ENCODE measurements around the gene HDAC3.

The HDAC3 gene

DNA sequence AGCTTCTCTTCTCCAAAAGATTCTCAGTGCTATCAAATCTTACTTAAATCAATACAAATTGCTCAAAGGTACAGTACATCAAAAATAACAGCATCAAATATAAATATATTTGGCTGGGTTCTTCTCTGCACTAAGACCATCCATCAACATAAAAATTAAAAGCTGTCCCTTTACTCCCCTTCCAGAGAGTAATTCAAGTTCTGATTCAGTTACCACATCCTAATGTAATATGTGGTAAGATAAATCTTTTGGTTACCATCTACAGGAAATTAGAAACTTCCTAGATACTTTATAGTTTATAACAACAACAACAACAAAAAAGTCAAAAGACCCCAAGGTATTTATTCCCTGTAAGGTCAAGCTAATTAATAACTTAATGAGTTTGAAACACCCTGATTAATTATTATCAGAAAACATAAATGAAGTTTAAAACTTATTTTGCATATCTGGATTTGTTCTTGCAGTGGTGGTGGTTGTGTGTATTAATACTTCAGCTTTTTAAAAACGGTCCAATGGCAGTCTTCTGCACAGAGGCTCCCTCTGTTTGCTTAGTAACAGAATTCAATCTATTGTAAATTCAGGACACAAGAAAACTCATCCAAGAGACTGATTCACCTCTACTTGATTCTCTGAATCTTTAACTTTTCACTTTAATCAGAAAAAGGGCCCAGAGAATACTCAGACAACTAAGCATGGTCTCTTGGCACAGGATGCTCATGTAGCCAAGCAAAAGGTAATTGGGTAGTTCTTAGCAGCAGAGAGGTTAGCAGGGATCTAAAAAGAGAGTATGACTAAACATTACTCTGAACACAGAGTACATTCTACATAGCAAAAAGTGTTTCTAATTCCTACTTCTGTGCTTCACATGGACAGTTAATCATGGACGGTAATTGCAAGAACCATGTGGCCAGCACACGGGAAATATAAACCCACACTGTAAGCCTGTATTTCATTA is 38.0 kb downstream of the HDAC3 start:
- DNase-seq: no peak

DNA sequence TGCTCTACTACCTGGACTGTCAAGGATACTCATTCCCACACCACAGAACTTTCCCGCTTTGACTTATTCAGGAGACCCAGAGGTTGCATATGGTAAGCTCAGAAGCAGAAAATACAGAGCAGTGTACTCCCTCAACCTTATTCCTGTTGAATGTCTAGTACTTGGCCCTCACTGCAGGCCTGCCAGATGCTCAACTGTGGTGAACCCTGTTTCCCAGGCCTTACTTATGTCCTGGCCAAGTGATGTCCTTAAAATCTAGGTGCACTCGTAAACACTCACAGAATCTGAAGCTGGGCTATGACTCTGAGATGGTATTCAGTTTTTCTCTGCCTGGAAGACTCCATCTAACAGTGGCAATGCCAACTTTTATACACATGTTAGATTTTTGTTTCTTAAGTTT is 38.8 kb downstream of the HDAC3 start:
- DNase-seq: no peak

DNA sequence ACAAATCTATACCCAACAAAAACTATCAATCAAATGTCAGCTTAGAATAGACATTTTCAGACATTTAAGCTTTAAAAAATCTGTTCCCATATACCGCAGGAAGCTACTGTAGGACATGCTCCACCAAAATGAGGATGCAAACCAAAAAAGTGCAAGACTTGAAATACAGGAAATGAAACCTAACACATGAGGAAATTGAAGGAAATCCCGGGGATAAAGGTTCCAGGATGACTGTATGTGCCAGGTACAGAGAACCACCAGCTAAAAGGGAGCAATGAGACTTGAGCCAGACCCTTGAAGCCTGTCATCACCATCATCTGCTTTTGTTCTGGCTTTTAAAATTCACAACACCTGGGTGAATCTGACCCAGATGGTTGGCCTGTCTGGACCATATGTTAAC is 39.3 kb downstream of the HDAC3 start:
- no peak for DNase-seq

DNA sequence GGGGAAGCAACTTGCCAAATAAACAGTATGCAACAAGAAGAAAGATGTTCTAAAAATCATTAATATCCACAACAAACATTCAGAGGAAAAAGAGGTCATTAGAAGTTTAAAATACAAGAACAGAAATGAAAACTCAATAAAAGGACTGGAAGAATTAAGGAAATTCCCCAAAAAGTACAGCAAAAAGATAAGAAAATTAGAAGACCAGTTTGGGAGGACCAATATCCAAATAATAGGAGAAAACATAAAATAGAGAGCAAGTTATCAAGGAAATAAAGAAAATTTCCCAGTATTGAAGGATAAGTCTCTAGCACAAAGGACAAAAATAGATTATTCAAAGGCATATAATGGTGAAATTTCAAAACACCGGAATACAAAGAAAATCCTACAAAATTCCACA is 39.8 kb downstream of the HDAC3 start:
- no peak for DNase-seq

DNA sequence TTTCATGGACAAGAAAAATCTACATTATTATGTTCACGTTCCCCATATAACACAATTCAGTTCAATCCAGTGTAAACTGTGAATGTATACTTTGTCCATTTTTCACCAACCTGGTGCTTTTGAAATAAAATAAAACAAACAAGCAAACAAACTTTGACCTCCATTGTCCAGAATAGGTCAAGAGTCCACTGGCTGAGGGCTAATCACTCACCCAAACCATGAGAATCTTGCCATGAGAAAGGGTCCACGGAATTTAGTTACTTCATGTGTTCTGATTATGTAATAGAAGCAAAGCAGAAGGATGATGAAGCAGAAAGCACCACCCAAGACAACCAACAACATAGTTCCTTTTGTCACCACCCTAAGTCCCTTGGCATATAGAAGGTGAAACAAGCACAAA is 46.5 kb downstream of the HDAC3 start:
- DNase-seq: no peak

DNA sequence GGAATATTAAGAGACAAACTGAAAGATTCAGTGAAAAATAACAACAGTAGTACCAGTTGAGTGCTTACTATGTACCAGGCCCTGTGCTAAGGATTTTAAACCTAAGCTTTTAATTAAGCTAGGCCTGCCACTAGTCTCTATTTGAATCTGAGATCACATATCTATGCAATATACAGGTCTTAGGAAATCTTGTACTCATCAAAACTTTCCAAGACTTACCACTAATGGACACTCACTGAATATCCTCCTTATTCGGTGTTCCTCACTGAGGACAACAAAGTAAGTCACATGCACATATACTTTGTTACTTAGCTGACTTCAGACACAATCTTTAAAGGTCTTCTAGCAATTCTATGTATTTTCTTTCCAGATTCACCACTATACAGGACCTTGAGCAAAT is 50.4 kb downstream of the HDAC3 start:
- no peak for DNase-seq

DNA sequence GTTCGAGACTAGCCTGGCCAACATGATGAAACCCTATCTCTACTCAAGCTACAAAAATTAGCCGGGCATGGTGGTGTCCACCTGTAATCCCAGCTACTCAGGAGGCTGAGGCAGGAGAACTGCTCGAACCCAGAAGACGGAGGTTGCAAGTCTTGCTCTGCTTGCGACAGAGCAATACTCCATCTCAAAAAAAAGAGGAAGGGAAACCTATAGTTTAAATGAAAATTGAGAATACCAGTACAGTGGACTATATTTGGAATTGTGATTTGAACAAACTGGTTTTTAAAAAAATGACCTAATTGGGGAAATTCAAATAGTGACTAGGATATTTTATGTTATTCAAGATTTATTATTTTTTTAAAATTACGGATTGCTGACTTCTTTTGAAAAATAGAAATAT is 51.1 kb downstream of the HDAC3 start:
- no peak for DNase-seq

DNA sequence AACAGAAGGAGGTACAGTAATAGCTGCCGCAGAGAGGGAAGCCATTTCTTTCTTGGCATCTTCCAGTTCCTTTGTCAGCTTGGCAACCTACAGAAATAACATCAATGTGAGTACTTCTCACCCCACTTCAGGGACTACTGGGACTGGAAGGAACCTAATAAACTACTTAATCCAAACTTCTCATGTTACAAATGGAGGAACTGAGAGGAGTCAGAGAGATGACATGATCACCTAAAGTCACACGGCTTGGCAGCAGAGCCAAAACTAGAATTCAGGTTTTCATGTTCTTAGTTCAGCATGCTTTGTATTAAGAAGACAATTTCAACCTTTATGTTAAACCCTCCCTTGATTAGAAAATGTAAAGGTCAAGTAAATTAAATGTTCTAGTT is 62.5 kb downstream of the HDAC3 start:
- no peak for DNase-seq

DNA sequence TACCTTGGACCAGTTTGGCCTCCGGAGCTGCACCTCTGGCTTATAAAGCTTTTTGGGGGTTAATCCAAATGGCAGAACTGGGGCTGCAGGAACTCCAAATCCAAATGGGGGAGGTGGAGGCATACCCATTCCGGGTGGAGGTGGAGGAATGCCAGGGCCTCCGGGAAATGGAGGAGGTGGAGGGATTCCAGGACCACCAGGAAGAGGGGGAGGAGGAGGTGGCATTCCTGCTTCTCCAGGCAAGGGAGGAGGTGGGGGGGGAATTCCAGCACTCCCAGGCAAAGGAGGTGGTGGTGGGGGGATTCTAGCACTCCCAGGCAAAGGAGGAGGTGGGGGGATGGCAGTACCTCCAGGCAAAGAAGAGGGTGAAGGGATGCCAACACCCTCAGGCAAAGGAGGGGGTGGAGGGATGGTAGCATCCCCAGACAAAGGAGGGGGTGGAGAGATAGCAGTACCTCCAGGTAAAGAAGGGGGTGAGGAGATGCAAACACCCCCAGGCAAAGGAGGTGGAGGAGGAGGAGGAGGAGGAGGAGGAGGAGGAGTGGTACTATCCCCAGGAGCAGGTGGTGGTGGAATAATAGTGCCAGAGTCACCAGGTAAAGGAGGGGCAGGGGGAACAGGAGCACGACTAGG is 63.0 kb downstream of the HDAC3 start:
- no peak for DNase-seq

Data from NCI-H1048 (cell line).